ENCODE measurements around the gene FAF1. TPM values are rescaled to one million over a fixed set of nuclear protein-coding genes. Genes with fewer than 3 reads are reported as not detected.
A peak's percentile ranks its signal among the peaks of the same experiment; 100 is the strongest.

Gene FAF1
- total RNA-seq, 2 experiments from 2014 or later: 42.3 to 114 TPM

DNA sequence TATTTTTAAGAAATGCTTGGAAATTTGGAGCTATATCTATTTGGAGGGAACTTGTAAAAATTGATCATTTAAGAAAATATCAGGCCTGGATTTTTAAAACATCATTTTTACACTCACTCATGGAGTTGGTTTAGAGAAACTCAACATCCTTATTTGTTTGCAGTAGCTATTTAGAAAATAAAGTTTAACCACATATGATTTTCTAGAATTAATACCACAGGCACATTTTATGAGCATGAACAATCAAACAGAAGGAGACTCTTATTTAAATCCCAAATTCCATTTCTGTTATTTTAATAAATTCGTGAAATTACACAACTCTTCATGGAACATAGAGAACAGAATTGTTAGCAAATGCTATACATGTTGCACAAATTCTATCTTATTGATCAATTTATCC is 13.2 kb upstream of the FAF1 start:
- intact Hi-C loops (cut with micrococcal nuclease; ENCODE audit: unreplicated experiment): no loop called here
- peaks cover 42% of the 10 kb centered on the region for H3K79me2 ChIP-seq (ENCODE audit: insufficient read depth, low read depth, low read length)
- TF ChIP-seq, protein P1, sequence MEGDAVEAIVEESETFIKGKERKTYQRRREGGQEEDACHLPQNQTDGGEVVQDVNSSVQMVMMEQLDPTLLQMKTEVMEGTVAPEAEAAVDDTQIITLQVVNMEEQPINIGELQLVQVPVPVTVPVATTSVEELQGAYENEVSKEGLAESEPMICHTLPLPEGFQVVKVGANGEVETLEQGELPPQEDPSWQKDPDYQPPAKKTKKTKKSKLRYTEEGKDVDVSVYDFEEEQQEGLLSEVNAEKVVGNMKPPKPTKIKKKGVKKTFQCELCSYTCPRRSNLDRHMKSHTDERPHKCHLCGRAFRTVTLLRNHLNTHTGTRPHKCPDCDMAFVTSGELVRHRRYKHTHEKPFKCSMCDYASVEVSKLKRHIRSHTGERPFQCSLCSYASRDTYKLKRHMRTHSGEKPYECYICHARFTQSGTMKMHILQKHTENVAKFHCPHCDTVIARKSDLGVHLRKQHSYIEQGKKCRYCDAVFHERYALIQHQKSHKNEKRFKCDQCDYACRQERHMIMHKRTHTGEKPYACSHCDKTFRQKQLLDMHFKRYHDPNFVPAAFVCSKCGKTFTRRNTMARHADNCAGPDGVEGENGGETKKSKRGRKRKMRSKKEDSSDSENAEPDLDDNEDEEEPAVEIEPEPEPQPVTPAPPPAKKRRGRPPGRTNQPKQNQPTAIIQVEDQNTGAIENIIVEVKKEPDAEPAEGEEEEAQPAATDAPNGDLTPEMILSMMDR (conservative IDR thresholded peaks at IDR 0.05; ENCODE audit: low read length): no peak
- no peak for TF ChIP-seq EZH2phosphoT487 (IDR thresholded peaks at IDR 0.05; ENCODE audit: borderline replicate concordance, low read depth, low read length)

GRCh38 chr1:50972766-50973165 is 12.7 kb upstream of the FAF1 start:
- H3K79me2 ChIP-seq (ENCODE audit: insufficient read depth, low read depth, low read length): peaks cover 42% of the 10 kb centered on the region
- ChIA-PET POLR2A (interaction anchor here (0.6 to 2.2 kb wide), 8 partner anchors 9 to 305 kb away, joined by 3 to 11 read pairs (median 4); partner anchors contain the start of gene FAF1), CTCF (ENCODE audit: unreplicated experiment) (no interaction called here)
- DNase-seq (ENCODE audit: low spot score): no peak
- peak overlapping the region; percentile 83 for H3K4me2 ChIP-seq (ENCODE audit: low read length)
- peaks cover 38% of the 10 kb centered on the region for H3K36me3 ChIP-seq (ENCODE audit: insufficient read depth, low read length)
- no peaks in the 10 kb centered on the region for H3K9me2 ChIP-seq (ENCODE audit: insufficient read depth, low read length)
- H3K27ac ChIP-seq (ENCODE audit: low read depth, low read length, poor library complexity, severe bottlenecking): no peak overlapping the region
- peaks cover 32% of the 10 kb centered on the region for H3K4me1 ChIP-seq (ENCODE audit: insufficient read depth, low read length, poor library complexity, severe bottlenecking)
- H3K9me3 ChIP-seq (ENCODE audit: low read length): no peaks in the 10 kb centered on the region
- H2AFZ ChIP-seq (ENCODE audit: low read length): no peak overlapping the region
- H3K4me3 ChIP-seq (ENCODE audit: low read depth, low read length, poor library complexity, severe bottlenecking): peak overlapping the region; percentile 88
- no TSS peak for BruUV-seq (replicated peaks)
- intact Hi-C loops (cut with micrococcal nuclease; ENCODE audit: unreplicated experiment): no loop called here
- TF ChIP-seq, protein P1 (conservative IDR thresholded peaks at IDR 0.05; ENCODE audit: low read length): no peak
- no peak for TF ChIP-seq EZH2phosphoT487 (IDR thresholded peaks at IDR 0.05; ENCODE audit: borderline replicate concordance, low read depth, low read length)
- H4K20me1 ChIP-seq (ENCODE audit: insufficient read depth, low read length): peaks cover 18% of the 10 kb centered on the region; the same call in 1 of the 2 replicates

More for the DNA sequence above, 13.2 kb upstream of the FAF1 start:
- no peak overlapping the region for H3K27ac ChIP-seq (ENCODE audit: low read depth, low read length, poor library complexity, severe bottlenecking)
- peaks cover 18% of the 10 kb centered on the region; the same call in 1 of the 2 replicates for H4K20me1 ChIP-seq (ENCODE audit: insufficient read depth, low read length)
- no peak overlapping the region for H2AFZ ChIP-seq (ENCODE audit: low read length)
- POLR2A ChIA-PET: interaction anchor here (0.6 to 2.2 kb wide), 6 partner anchors 11 to 304 kb away, joined by 3 to 11 read pairs (median 4); partner anchors contain the start of gene FAF1
- H3K9me3 ChIP-seq (ENCODE audit: low read length): no peaks in the 10 kb centered on the region
- H3K9me2 ChIP-seq (ENCODE audit: insufficient read depth, low read length): no peaks in the 10 kb centered on the region
- DNase-seq (ENCODE audit: low spot score): no peak
- peaks cover 30% of the 10 kb centered on the region for H3K4me1 ChIP-seq (ENCODE audit: insufficient read depth, low read length, poor library complexity, severe bottlenecking)
- H3K4me3 ChIP-seq (ENCODE audit: low read depth, low read length, poor library complexity, severe bottlenecking): peak overlapping the region; percentile 88
- BruUV-seq (replicated peaks): no TSS peak
- H3K36me3 ChIP-seq (ENCODE audit: insufficient read depth, low read length): peaks cover 38% of the 10 kb centered on the region
- CTCF ChIA-PET (ENCODE audit: unreplicated experiment): no interaction called here
- peak overlapping the region; percentile 83 for H3K4me2 ChIP-seq (ENCODE audit: low read length)

DNA sequence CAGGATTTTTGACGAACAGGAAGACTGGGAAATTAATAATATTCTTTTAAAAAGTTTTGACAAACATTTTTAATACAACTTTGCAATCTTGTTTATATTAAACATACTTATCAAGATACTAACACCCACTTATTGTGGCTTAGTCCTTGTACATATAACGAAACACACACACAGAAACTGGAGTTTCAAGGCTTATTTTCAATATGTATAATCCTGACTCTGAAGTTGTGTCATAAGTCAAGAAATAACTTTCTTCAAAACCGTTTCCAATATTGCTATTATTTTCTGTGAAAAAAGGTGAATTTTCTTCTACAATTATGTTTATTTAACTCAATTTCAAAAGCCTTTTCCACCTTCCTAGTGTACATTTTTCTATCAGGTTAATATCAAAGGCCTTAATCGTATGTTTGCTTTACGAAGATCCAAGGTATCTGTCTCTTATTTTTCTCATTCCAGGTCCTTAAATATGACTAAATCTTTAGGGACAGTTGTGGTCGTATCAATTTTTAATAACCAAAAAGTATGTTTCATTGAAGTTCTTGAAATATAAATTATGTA is 11.8 kb upstream of the FAF1 start:
- H3K79me2 ChIP-seq (ENCODE audit: insufficient read depth, low read depth, low read length): peaks cover 46% of the 10 kb centered on the region
- BruUV-seq (replicated peaks): no TSS peak
- ChIA-PET POLR2A (interaction anchor here (1.0 to 4.0 kb wide), 8 partner anchors 6 to 29 kb away, joined by 3 to 37 read pairs (median 5); partner anchors contain the start of gene FAF1), CTCF (ENCODE audit: unreplicated experiment) (no interaction called here)
- DNase-seq (ENCODE audit: low spot score): no peak
- H2AFZ ChIP-seq (ENCODE audit: low read length): no peak overlapping the region
- TF ChIP-seq EZH2phosphoT487 (IDR thresholded peaks at IDR 0.05; ENCODE audit: borderline replicate concordance, low read depth, low read length): no peak
- TF ChIP-seq, protein P1 (conservative IDR thresholded peaks at IDR 0.05; ENCODE audit: low read length): no peak
- peaks cover 18% of the 10 kb centered on the region; the same call in 1 of the 2 replicates for H4K20me1 ChIP-seq (ENCODE audit: insufficient read depth, low read length)
- peaks cover 40% of the 10 kb centered on the region for H3K4me1 ChIP-seq (ENCODE audit: insufficient read depth, low read length, poor library complexity, severe bottlenecking)
- H3K4me2 ChIP-seq (ENCODE audit: low read length): peak overlapping the region; percentile 83
- intact Hi-C loops (cut with micrococcal nuclease; ENCODE audit: unreplicated experiment): no loop called here
- H3K36me3 ChIP-seq (ENCODE audit: insufficient read depth, low read length): peaks cover 38% of the 10 kb centered on the region
- H3K9me3 ChIP-seq (ENCODE audit: low read length): no peaks in the 10 kb centered on the region
- H3K27ac ChIP-seq (ENCODE audit: low read depth, low read length, poor library complexity, severe bottlenecking): peak overlapping the region; percentile 89
- no peaks in the 10 kb centered on the region for H3K9me2 ChIP-seq (ENCODE audit: insufficient read depth, low read length)
- peak overlapping the region; percentile 88 for H3K4me3 ChIP-seq (ENCODE audit: low read depth, low read length, poor library complexity, severe bottlenecking)

All from OCI-LY7 (cell line).